ENCODE results near the gene CLEC2L. TPM values are rescaled to one million over a fixed set of nuclear protein-coding genes. Genes with fewer than 3 reads are reported as not detected.

Gene CLEC2L
- total RNA-seq, result not detected in 2 replicates

GRCh38 chr7:139523199-139523941, at the start of gene CLEC2L:
Gene CLEC2L (plus strand): TSS chr7:139523685. CDS start chr7:139523928, 243 bp downstream.
- no peaks in the 10 kb centered on the region for H3K36me3 ChIP-seq (ENCODE audit: control insufficient read depth, insufficient read depth, low read length)
- no peak for TF ChIP-seq CTCF (IDR thresholded peaks at IDR 0.05; ENCODE audit: insufficient read depth, low read length, severe bottlenecking)
- no peak within 1 kb of the TSS for H3K4me3 ChIP-seq (ENCODE audit: low read depth, low read length)
- peaks cover 29% of the 10 kb centered on the region for H3K27me3 ChIP-seq (ENCODE audit: control insufficient read depth, insufficient read depth, low read length)
- no peak for FAIRE-seq
- no peak for DNase-seq (ENCODE audit: low read depth)

GRCh38 chr7:139476139-139476538, 47.3 kb upstream of the CLEC2L start:
- Histone ChIP-seq H3K4me3 (ENCODE audit: low read depth, low read length) (no peak overlapping the region), H3K36me3 (ENCODE audit: control insufficient read depth, insufficient read depth, low read length) (no peaks in the 10 kb centered on the region), H3K27me3 (ENCODE audit: control insufficient read depth, insufficient read depth, low read length) (no peaks in the 10 kb centered on the region)
- DNase-seq (ENCODE audit: low read depth) (no peak), FAIRE-seq (no peak)
- TF ChIP-seq CTCF (IDR thresholded peaks at IDR 0.05; ENCODE audit: insufficient read depth, low read length, severe bottlenecking), result no peak

GRCh38 chr7:139476891-139477290, 46.6 kb upstream of the CLEC2L start:
- no peak for TF ChIP-seq CTCF (IDR thresholded peaks at IDR 0.05; ENCODE audit: insufficient read depth, low read length, severe bottlenecking)
- Histone ChIP-seq H3K36me3 (ENCODE audit: control insufficient read depth, insufficient read depth, low read length) (no peaks in the 10 kb centered on the region), H3K27me3 (ENCODE audit: control insufficient read depth, insufficient read depth, low read length) (peaks cover under 1% of the 10 kb centered on the region), H3K4me3 (ENCODE audit: low read depth, low read length) (no peak overlapping the region)
- DNase-seq (ENCODE audit: low read depth) (no peak), FAIRE-seq (no peak)

GRCh38 chr7:139479620-139480019, 43.9 kb upstream of the CLEC2L start:
- FAIRE-seq (no peak), DNase-seq (ENCODE audit: low read depth) (no peak)
- peaks cover 6% of the 10 kb centered on the region for H3K27me3 ChIP-seq (ENCODE audit: control insufficient read depth, insufficient read depth, low read length)
- H3K4me3 ChIP-seq (ENCODE audit: low read depth, low read length), result no peak overlapping the region
- no peak for TF ChIP-seq CTCF (IDR thresholded peaks at IDR 0.05; ENCODE audit: insufficient read depth, low read length, severe bottlenecking)
- H3K36me3 ChIP-seq (ENCODE audit: control insufficient read depth, insufficient read depth, low read length), result no peaks in the 10 kb centered on the region

- H3K36me3 ChIP-seq (ENCODE audit: control insufficient read depth, insufficient read depth, low read length), result no peaks in the 10 kb centered on the region
- H3K4me3 ChIP-seq (ENCODE audit: low read depth, low read length), result no peak overlapping the region
- no peak for TF ChIP-seq CTCF (IDR thresholded peaks at IDR 0.05; ENCODE audit: insufficient read depth, low read length, severe bottlenecking)
- peaks cover 6% of the 10 kb centered on the region for H3K27me3 ChIP-seq (ENCODE audit: control insufficient read depth, insufficient read depth, low read length)
- DNase-seq (ENCODE audit: low read depth) (no peak), FAIRE-seq (no peak)
These were observed 42.1 kb upstream of the CLEC2L start for GRCh38 chr7:139481364-139481763.

GRCh38 chr7:139482122-139482521, 41.4 kb upstream of the CLEC2L start:
- DNase-seq (ENCODE audit: low read depth) (no peak), FAIRE-seq (no peak)
- Histone ChIP-seq H3K4me3 (ENCODE audit: low read depth, low read length) (no peak overlapping the region), H3K27me3 (ENCODE audit: control insufficient read depth, insufficient read depth, low read length) (peaks cover 6% of the 10 kb centered on the region), H3K36me3 (ENCODE audit: control insufficient read depth, insufficient read depth, low read length) (no peaks in the 10 kb centered on the region)
- TF ChIP-seq CTCF (IDR thresholded peaks at IDR 0.05; ENCODE audit: insufficient read depth, low read length, severe bottlenecking), result no peak

Measured in bronchial epithelial cell (primary cell).